ENCODE measurements around the gene PRR5L.

The PRR5L gene, protein sequence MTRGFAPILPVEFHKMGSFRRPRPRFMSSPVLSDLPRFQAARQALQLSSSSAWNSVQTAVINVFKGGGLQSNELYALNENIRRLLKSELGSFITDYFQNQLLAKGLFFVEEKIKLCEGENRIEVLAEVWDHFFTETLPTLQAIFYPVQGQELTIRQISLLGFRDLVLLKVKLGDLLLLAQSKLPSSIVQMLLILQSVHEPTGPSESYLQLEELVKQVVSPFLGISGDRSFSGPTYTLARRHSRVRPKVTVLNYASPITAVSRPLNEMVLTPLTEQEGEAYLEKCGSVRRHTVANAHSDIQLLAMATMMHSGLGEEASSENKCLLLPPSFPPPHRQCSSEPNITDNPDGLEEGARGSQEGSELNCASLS

DNA sequence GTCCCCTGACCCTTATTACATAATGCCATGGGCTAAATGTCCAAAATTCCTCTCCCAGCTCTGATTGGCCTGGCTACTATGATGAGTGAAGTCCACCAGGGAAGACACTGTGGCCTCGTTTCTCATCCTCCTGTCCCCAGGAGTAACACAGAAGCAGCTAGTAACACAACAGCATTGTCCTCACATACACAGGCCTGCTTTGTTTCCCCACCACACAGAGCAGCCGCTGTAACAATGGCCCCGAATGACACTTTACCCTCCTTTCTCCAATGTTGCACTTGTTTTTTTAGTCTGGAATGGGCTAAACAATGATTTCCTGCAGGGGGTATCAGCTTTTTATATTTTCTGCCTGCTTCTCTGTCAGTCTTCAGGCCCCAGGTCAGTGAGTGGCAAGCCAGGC lies at the start of gene PRR5L:
Gene PRR5L (plus strand): TSS at position 363 of the 400 bp plus-strand sequence. CDS start 104,834 bp downstream, outside the sequence.
- DNase-seq: peak in 11 of 14 donors; percentile 20 to 76 (median 65)

DNA sequence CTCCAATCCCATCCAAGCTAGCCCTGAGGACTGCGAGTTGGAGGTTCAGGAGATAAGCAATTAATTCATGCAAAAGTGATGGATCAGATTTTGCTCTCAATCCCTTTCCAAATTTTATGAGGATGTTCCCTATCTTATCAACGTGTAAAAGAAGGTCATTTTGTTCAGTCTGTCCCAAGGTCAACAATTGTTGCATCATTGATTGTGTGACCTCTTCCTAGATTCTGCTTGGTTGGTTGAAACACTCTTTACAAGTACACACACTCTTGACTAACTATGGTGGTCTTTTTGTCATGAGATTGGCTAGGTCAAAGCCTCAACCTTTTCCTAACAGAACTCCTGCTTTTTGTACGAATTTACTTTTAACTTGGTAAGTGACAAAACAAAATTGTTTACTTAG lies 48.6 kb upstream of the PRR5L start:
- no peak for DNase-seq

DNA sequence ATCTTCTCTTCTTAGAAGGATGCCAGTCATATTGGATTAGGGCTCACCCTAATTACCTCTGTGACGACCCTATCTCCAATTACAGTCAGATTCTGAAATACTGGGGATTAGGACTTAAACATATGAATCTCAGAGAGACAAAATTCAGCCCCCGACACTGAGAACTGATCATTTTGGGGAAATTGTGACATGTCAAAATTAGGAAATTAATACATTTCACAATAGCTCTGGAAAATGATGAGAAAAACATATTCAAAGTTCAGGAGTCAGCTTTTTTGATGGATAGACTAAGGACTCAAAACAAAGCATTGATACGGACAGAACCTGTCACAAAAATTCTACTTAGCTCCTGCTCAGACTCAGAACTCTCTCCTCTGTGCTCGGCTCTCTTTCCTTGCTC lies 47.7 kb upstream of the PRR5L start:
- DNase-seq: no peak

DNA sequence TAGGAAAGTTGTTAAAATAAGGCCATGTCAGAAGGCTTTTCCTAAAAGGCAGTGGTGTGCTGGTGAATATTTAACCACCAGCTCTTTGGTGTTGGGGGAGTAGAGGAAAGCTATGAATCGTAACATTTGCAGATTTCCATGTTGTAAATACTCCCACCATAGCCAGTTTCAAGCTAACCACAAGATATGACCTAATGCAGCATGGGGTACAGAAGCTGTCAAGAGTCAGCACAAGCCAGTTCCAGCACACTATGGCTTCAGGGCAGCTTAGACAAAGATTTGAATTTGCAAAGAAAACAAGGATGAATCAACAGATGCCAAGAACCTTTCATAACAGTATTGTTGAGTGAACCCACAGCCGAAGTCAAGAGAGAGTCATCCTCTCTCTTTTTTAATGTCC lies 46.8 kb upstream of the PRR5L start:
- no peak for DNase-seq

DNA sequence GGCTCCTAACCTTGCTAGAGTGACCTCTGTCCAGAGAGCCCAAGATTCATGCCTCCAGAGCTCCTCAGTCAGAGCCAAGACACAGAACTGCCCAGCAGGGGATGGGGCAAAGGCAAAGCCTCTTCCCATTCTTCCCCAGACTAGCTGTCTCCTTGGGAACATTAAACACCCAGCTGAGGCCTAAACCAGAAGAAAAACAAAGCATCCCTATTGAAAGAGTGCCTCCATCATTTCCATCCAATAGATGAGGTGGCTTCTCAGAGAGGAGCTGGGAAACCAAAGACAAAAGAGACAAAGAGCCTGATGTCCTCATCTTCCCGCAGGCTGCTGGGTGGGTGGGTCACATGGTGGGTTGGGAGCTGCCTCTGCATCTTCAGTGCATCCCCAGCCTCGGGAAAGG lies 44.3 kb upstream of the PRR5L start:
- peak in 10 of 14 donors; percentile 8 to 82 (median 42) for DNase-seq

DNA sequence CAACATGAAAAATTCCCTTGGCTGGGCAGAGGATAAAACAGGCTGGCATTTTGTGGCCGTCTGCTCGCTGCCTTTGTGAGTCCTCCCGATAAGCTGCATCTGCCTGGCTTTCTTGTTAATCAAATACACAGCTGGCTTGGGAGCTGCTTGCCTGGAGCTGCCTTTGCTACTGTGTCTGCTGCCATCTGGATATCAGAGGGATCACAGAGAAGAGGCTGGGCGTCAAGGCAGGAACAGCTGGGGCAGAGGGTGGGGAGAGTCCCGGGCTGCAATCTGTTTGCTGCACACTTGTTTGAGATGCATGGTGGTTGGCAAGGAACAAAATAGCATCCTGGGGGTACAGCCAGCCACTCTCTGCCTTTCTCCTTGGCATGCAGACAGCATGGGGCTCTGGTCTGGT lies 42.9 kb upstream of the PRR5L start:
- DNase-seq: peak in 7 of 14 donors; percentile 7 to 59 (median 28)

DNA sequence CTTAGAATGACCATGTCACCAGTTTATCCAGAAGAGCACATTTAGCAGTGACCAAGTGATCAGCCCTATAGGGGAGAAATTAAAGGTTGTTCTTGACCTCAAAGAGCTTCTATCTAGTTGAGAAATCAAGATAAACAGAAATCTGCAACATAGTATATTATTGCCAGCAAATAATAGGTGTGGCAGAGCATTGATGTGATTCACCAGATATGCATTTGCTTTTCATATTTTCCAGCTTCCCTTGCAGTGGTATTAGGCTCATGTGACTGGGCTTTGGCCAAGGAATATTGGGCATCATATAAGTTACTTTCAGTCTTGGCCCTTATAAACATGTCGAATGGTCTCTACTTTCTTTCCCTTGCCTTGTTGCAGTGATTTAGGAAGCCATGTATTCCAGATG lies 41.4 kb upstream of the PRR5L start:
- DNase-seq: no peak

DNA sequence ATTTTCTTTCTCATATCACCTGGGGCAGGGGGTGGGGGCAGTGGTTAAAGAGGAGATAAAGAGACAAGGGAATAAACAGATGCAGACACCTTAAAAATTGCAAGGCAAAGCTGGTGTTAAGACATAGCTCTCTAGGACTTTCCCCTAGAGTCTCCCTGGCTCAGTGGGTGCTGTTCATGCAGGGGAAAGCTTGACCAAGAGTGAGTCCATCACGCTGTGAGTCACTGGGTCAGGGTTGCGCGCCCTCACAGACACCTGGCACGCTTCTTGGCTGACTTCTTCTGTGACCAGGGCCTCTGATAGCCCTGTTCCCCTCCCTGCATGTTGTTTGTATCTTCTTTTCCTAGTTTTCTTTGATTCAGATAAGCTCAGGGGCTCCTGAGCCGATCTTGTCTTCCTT lies 38.7 kb upstream of the PRR5L start:
- DNase-seq: peak in 1 of 14 donors; percentile 21

DNA sequence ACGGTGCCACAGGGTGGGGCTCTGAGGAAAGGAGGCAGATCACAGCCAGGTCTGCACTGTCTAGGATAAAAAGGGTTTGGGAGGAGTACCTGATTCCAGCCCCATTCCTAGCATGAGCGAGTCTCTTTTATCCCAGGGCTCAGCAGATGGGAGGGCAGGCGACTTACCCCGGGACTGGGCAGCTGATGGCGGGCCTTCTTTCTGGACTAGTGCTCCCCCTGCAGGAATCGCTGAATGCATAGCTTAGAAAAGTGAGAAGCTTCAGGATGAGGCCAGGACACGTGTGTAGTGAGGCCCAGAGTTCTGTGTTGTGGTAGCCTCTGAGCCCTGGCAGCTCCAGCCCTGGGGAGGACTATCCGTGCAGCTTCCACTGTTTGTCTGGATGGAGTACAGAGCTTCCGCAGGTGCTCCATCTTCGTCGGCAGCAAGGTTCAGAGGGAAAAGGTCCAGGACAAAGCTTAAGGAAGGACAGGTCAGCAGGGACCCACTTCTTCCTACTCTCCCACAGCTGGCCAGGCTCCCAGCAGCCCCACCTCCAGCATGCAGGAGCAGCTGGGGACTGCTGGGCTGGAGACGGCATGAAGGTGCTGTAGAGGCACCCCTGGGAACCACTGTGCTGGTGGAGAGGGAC lies 37.2 kb upstream of the PRR5L start:
- peak in 11 of 14 donors; percentile 14 to 63 (median 42) for DNase-seq

DNA sequence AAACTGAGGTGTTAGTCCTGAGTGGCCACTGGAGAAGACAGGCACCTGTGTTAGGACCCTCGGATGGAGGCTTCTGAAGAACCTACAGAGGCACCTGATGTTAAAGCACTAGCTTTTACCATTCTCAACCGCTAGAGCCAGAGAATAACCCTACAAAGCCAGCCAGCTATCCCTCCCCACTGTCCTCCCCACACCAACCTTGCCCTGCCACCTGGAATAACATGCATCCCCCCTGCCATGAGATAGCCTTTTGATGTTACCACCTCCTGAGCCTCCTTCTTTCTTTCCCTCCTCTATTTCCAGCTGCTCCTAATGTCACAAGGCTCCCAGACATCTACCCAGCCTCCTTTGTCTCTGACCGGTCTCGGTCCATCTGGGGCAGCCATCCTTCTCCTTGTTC lies 35.0 kb upstream of the PRR5L start:
- DNase-seq: no peak

DNA sequence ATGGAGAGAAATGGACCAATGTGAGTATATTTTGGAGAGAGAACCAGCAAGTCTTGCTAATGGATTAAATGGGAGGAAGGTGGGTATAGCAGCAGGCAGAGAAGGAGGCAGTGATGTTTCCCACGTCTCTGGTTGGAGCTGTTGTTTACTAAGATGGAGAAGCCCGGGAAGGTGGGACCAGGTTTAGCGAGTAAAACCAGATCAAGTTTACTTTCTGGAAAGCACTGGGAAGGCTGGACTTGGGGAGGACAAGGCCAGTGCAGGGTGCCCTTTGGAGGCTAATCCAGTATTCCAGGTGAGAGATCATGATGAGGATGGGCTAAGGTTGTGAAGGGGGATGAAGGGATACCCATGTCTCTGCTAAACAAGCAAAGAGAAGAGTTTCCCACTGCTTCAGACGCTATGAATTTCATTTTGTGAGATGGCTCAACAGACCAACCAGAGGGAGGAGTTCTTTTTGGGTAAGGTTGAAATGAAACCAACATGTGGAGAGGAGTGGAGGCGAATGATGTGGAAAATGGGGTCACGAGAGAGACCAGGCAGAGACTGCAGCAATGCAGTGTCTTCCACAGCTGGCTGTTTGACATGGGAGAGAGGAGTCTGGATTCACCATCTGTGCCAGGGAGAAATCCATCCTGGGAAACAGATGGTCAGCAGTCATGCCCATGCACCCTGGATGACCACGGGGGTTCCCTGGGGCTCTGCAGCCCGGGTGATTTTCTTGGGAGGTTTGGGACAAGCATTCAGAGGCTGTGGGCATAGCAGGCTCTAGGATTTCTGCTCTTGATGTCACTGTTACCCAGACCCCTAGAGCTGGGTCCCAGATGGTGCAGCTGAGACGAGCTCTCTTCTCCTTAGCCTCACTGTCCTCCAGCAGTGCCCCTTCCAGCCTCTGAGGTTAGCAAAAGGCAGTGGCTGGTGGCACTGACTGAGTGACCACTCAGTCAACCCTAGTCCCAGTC lies 31.8 kb upstream of the PRR5L start:
- no peak for DNase-seq

DNA sequence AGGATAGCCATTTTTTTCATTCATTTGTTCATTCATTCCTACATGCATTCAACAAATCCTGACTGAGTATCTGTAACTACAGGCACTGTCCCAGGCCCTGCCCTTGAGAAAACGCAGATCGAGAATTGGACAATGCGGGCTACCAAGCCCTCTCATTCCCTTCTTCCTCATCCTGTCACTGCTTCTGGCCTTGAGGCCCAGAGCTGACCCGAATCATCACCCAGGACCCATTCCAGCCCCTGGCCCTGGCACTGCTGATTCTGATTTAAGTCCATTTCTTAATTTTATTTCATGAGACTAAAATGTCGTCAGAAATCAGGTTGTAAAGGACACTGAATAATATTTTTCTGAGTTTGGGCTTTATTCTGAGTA lies 31.1 kb upstream of the PRR5L start:
- DNase-seq: no peak

DNA sequence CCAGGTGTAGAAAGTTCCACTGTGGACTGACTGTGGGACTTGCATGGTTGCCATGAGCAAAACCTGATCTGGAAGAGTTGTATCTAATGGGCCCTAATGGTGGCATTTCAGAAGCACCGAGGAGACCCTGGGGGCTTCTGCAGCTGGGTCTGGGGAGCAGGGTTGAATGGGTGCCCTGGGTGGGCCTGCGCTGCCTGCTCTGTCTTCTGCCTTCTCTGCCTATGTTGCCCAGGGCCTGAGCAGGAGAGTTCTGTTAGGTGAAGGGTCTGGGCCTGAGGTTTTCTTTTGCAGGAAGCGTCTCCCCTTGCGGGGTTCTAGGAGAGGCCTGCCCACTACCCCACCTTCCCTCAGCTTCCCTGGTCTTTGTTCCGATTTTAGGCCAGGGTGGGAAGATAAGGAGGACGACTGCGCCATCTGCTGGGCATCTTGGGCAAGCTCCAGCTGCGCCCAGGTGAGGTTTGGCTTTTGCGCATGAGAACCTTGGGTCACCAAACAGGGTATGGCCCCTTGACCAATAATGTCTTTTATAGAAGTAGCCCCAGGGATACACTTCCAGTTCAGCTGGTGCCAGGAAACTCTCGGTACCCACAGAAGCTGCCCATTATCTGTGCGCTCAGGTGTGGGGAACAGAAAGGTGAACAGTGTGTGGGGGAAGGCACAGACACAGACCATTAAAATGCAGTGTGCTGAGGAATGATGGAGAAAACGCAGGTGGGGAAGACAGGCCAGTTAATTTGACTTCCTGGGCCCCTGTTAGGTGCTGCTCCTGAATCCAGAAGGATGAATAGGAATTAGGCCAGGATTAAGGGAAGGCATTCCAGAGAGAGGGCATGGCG lies 30.1 kb upstream of the PRR5L start:
- DNase-seq: peak in 4 of 14 donors; percentile 5 to 32 (median 12)

DNA sequence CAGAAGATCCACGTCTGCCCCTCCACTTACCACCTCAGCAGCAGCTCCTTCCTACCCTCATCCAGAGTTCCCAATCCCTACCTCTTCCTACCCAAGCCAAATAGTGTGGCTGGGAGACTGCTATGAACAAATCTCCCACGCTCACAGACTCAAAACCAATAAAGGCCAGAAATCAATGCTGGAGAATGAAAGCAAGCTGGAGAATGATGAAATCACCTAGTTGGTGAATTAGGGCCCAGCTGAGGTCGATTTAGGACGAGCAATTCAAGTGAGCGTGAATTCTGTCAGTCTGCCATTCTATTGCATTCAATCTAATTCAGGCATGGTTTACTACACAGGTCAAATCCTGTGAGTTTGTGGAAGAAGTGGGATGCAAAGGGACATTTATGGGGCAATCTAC lies 29.3 kb upstream of the PRR5L start:
- DNase-seq: no peak

DNA sequence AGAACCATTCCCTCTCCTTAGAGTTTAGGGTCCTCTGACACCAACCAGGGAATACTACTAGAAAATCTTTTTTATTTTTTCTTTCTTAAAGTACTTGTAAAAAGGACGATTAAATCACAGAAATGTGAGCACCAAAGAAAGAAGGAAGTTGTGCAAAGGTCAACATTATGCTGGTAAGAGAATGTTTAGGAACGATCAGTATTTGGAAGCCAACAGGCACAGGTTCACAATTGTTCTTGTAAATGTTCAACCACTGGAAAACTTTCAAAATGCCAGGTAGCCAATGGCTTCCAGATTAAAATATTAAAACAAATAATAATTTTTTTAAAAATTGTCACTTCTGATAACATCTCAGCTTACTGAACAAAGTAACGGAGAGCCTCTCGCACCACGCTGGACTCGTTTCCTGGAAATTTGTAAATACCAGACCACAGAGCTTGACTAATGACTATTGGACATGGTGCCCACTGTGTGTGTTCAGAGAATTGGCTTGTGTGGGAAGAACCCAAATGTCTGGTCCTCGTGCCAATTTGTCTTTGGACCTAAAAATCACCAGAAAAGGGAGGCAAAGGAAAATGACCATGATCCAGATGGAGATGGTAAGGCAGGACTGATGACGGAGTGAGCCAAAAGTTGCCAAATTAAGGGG lies 27.6 kb upstream of the PRR5L start:
- DNase-seq: no peak

DNA sequence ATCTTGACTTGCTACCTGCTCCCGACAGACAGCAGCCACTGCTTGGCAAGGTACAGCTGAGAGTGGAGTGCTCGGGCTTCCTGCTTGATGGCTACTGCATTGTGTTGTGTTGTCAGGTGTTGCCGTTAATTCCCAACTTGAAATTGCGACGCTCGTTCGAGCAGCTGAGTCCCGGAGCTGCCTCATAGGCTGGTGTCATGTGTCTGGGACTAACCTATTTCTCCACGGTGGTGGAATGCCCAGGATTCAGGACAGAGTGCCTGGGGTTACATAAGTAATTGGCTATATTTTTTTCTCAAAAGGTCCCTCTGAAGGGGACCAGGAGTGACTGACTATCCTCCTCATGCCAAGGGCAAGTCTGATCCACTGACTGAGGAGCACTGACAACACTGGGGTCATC lies 25.4 kb upstream of the PRR5L start:
- no peak for DNase-seq

DNA sequence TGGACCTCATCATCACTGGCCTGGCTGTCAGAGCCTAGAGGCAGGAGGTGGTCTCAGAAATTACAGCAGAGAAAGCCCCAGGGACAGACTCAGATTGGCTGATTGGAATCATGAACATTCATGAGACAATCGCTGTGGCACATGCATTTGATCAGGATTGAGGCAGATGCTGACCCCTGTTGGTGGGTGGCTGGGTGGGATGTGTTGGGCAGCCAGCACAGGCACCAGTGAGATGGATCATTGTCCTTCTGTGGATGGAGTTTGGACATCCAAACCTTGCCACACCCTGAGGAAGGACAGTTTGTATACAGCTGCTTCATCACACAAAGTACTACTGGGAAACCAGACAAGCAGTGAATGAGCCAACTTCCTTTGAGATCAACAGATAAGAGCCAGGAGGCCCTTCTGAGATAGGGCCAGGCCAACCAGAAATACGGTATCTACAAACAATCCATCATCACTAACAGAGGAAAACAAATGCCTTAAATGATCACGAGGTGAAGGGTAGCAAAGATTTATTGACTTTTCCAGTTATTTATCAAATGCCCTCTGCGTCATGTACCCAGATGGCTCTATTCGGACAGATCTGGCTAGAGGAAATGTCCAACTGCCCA lies 24.2 kb upstream of the PRR5L start:
- no peak for DNase-seq

DNA sequence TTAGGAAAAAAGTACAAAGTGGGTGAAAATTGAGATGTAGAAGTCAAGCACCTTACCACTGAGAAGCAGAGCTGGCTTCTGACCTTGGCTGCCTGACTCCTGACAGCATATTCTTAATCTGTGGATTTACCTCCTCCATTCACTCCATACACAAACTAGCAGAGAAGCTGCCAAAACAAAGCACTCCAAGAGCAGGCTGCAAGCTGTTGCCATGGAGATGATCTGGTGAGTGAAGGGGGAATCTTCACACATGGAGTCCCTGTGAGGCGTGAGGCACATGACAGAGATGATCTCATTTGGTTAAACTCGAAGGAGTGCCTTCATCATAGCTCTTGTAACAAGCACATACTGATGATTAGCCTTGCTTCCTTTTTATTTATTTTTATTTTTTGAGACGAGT lies 23.0 kb upstream of the PRR5L start:
- DNase-seq: no peak

DNA sequence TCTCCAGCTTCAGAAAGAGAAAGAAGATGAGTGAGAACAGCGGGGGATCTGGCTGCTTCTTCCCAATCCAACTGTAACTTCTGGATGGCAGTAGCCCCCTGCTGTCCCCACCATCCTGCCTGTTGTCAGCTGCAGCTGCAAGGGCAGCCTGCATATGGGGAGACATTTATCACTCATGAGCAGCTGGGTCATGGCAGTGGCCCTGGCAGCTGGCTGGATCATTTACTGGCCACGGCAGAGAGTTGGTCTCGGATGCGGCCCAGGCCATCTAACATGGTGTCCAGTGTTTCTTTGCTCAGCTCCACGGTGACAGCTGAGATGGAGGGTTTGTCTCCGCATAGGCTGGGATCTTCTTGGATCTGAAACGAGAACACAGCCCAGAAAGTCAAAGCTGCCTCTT lies 21.7 kb upstream of the PRR5L start:
- DNase-seq: no peak

DNA sequence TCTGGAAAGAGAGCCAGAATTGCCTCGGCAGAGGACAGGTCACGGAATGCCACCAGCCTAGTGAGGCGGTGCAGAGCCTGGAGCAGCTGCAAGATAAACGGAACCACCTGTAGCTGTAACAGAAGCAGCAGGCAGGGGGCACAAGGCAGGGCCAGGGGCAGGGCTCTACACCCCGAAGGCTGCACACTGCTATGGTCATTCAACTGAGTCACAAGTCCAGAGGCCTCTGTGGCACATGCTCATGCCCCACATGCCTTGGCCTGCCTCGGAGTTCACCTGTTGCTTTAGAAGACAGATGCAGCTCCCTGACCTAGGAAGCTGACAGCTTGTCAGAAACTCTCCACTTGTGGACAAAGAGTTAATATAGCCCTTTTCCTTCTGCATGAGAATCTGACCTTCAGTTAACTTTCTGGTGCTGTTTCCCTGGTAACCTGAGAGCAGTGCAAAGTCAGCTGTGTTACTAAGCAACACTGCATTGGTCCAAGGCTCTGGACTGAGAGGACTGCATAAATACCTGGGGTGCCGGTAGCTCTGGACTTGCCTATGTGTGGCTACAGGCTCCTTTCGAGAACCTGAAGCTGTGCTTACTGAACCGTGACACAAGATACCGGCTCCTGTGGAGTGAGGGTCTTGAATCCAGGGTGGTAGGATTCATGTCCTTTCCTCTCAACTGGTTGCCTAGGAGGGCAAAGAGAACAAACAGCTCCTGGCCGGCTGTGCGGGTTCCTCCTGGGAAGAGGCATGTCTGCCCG lies 17.4 kb upstream of the PRR5L start:
- peak in 7 of 14 donors; percentile 12 to 49 (median 30) for DNase-seq

Data from C1 segment of cervical spinal cord (tissue), 14 donors.